Stromal cell of bone marrow (primary cell): Measurements from ENCODE around the gene FMN1.

ENCODE experiments used
- DNase-seq: peaks from one replicate; pipeline ENCODE4 v3.0.0-alpha.2; 2012; ENCODE audit warnings: low read depth

The FMN1 gene

DNA sequence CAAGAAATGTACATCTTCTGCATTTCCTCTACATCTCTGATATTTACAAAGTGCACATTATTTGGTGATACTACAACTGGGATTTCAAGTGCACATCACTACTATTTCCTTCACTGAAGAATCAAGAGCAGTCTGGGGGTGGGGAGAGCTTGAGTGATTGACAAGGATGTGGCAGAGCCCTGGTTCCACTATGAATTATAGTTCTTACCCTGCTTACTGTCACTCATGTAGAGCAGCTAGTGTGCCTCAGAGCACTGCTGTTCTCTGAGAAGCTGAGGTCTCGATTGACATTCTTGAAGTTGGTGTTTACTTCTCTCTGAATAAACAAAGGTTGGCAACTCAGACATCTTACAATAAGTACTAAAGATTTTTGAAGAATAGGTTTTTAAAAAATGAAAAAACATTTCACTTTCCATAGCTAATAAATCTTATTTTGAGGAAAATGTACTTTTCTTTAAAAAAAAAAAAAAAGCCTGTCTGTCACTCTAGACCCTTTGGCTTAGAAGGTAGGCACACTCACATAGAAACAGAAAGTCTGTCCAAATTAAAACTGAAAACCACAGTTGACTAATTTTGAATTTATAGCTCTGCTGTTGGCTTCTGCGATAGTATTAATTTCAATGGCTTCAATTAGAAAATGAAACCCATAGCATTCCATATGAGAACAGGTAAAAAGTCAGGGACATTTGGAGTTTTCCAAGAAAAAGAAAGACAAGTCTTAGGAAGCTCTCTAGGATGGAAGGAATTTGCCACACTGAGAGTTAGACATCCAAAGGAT lies 471.2 kb downstream of the FMN1 start:
- no peak for DNase-seq

DNA sequence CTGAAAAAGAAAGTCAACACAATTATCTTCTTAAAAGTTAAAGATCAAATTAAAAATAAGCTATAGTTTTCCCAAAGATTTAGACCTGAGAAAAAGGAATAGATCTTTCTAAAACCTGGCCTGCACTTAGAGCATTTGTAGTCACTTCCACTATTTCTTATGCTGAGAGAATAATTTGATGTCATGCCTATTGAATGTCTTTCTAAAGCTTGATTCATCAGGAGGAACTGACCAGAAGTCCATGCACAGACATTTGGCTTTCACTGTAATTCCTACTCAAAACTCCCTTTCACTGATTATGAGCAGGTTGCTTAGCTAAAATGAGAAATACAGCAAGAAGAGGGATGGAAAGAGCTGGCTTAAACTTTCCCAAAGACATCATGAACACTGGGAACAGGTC lies 472.4 kb downstream of the FMN1 start:
- no peak for DNase-seq

DNA sequence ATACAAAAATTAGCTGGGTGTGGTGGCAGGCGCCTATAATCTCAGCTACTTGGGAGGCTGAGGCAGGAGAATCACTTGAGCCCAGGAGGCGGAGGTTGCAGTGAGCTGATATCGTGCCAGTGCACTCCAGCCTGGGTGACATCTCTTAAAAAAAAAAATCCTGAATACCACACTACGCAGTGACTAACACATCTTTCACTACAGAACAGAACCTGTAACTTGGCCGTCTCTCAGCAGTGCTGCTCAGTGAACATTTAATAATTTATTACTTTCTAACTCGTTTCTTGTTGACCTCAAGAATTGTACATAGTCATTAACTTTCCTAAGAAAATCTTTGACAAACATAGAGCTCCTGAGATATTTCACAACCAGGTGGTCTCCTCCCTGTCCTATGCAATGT lies 472.9 kb downstream of the FMN1 start:
- DNase-seq, result no peak

DNA sequence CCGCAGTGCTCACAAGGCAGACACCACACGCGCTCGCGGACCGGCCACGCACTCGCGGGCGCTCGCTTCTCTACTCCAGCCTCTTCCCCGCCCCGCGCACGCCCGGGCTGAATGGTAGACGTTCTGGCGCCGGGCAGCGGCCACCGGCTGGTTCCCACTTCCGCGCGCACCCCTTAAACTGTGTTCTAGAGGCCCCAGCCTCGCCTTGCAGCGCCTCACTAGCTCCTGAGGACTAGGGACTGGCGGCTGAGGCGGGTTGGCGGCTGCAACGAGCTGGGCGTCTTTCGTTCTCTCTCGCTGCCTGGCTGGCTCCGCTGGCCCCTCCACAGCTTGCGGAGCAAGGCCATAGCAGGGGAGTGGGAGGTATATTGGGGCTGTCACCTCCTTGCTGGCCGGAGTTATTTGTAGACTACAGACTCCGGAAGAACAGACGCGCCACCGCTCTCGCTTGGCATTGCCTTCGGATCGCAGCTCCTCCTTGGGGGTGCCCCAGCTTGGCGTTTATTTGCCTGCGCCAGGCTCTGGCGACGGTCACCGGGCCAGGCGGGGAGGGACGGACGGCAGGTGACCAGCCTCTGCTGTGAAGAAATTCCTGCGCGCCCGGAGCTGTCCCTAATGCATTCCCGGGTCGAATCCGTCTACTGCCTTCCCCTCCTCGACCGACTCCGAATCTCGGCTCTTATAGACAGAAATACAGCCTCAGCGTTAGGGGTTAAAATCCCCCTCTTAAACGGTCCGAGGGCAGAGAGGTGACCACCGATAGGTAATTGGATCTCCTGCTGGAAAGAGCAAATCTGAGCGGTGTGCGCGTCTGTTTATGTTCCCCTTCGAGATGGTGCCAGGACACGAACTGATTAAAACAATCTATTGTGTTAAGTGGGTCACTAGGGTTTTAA lies 475.4 kb downstream of the FMN1 start:
- DNase-seq, result no peak

DNA sequence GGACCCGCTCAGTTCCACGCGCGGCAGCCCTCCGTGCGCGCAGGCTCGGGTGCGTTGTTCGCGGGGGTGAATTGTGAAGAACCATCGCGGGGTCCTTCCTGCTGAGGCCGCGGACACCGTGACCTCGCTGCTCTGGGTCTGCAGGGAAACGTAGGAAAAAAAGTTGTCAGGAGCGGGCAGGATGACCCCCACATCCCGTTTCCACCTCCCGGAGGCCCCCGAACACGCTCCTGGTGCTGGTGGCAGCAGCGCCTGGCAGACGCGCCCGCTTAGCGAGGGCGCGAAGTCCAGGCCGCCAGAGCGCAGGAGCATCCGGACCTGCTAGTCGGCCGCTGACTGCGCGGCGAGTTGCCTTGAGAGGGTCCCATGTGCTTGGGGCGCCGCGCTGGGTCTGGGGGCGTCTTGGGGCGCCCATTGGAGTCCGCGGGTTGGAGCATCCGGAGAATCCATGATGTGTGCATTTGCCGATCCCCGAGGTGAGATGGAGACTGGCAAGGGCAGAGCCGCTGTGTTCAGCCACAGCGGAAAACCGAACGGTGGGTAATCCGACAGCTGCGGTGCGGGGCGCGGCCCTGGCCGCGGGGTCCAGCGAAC lies 476.2 kb downstream of the FMN1 start:
- DNase-seq, result no peak

DNA sequence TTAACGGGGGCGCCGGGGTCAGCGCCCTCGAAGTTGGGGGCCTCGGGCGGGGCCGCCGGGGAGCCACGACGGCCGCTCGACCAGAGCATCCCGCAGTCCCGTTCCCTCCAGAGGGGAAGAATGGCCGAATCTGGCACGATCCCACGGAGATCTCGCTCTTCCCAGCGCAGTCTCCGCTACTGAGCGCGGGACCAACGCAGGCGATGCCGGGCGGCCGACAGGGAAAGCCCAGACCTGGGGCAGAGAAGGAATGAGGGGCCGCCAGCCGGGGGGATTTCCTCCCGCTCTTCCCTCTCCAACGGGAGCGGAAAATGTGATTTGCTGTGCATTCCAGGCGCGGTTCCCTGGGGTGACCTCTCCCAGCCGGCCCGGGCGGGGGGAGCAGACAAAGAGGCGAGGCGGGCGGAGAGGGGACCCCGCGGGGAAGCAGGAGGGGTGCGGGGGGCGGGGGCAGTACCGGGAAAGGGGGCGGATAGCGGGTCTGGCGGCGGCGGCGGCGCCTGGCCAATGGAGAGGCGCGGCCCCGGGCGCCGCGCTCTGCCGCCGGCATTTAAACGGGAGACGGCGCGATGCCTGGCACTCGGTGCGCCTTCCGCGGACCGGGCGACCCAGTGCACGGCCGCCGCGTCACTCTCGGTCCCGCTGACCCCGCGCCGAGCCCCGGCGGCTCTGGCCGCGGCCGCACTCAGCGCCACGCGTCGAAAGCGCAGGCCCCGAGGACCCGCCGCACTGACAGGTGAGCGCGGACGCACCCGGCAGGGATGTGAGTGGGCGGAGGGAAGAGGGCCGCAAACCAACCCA lies 476.9 kb downstream of the FMN1 start, which contains the start of gene GREM1:
Gene GREM1, plus strand, starts transcription at position 579 of the 801 bp plus-strand sequence. CDS start 12,687 bp downstream, outside the sequence.
- DNase-seq, result no peak

DNA sequence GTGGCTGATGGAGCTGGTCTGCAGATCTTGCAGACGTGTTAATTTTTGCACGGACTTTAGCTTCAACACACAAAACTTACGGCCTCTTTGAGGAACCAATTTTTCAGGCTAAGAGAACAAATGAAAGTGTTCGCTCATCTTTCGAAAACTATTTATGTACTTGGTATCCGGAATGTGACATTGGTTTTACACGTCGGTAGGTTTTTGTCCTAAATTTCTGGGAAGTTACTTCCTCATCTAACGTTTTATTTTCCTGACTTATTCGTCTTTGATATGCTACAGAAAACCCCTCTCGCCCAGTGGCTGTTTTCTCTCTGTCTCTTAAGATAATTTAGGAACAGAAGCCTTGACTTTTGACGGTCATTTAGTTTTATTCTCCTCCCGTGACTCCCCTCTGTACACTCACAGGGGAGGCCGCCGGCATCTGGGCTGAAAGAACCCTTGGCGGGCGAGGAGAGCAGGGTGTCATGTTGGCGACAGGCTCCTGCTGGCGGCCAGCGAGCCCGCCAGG lies 477.5 kb downstream of the FMN1 start:
- no peak for DNase-seq

DNA sequence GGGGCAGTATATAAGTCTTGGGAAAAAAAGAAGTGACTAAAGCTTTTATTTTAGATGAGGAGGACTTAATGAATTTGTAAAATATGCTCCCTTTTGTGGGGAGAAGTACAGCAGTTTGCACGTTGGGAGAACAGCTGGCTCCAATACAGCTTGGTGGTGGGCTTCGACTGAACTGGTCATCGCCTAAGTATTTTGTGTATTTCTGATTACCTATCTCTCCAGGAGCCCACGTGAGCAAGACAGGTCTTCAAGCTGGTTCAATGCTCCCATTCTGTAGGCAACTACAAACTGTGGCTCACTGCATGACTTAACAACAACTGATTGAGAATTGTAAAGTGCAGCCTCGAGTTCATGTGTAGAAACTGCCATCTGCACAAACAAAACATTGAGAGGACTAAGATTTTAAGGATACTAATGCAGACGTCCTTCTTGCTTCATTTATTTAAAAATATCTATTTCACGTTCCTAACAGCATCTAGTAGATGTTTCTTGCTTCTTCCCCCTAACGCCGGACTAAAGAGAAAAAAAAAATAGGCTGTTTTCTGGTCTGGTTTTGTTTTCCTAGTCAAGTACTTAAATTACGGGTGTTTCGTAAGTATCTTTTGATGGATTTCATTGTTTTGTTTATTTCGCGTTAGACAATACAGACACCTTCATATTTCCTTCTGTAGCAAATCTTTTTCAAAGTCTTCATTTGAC lies 478.1 kb downstream of the FMN1 start:
- DNase-seq, result no peak
